GM19395 (cell line): ENCODE data around the gene CPN2.

Source experiments
- ATAC-seq: cut with Tn5 transposase; IDR thresholded peaks from one replicate; pipeline ENCODE4 v1.9.1; 2021; ENCODE audit warnings: mild to moderate bottlenecking, moderate library complexity; ENCODE audit not compliant: unreplicated experiment

Gene CPN2

GRCh38 chr3:194381460-194381875 lies 30.3 kb upstream of the CPN2 start:
- no peak for ATAC-seq

GRCh38 chr3:194380326-194380725 lies 29.2 kb upstream of the CPN2 start:
- no peak for ATAC-seq

GRCh38 chr3:194379651-194380050 lies 28.5 kb upstream of the CPN2 start:
- no peak for ATAC-seq

GRCh38 chr3:194379231-194379630 lies 28.1 kb upstream of the CPN2 start:
- ATAC-seq = no peak

- ATAC-seq = no peak
These were observed 26.6 kb upstream of the CPN2 start for GRCh38 chr3:194377708-194378107.

GRCh38 chr3:194376241-194376560 lies 25.1 kb upstream of the CPN2 start:
- no peak for ATAC-seq

- no peak for ATAC-seq
These were observed 24.5 kb upstream of the CPN2 start for GRCh38 chr3:194375473-194376240.

GRCh38 chr3:194374935-194375334 lies 23.8 kb upstream of the CPN2 start:
- ATAC-seq = no peak

- no peak for ATAC-seq
These were observed 22.8 kb upstream of the CPN2 start for GRCh38 chr3:194373899-194374298.

GRCh38 chr3:194373028-194373427 lies 21.9 kb upstream of the CPN2 start:
- ATAC-seq = no peak

GRCh38 chr3:194370753-194371152 lies 19.6 kb upstream of the CPN2 start:
- no peak for ATAC-seq

GRCh38 chr3:194369522-194370279 lies 18.6 kb upstream of the CPN2 start, which contains the start of gene LRRC15:
Gene LRRC15 (minus strand): TSS chr3:194369743. CDS start chr3:194361043, 8,700 bp downstream.
- no peak for ATAC-seq

- no peak for ATAC-seq
These were observed 17.8 kb upstream of the CPN2 start for GRCh38 chr3:194368918-194369317.

- no peak for ATAC-seq
These were observed 17.1 kb upstream of the CPN2 start for GRCh38 chr3:194367992-194368841.

GRCh38 chr3:194365978-194366490 lies 14.9 kb upstream of the CPN2 start:
- ATAC-seq = no peak

- ATAC-seq = no peak
These were observed 14.4 kb upstream of the CPN2 start for GRCh38 chr3:194365526-194365925.

GRCh38 chr3:194364652-194365434 lies 13.7 kb upstream of the CPN2 start:
- no peak for ATAC-seq

- ATAC-seq = no peak
These were observed 13.2 kb upstream of the CPN2 start for GRCh38 chr3:194364314-194364651.

- ATAC-seq = no peak
These were observed 9.4 kb upstream of the CPN2 start for GRCh38 chr3:194360568-194360967.

- no peak for ATAC-seq
These were observed 6.6 kb upstream of the CPN2 start for GRCh38 chr3:194357681-194358080.

- ATAC-seq = no peak
These were observed 4.3 kb upstream of the CPN2 start for GRCh38 chr3:194355379-194355778.
